OCI-LY1 (cell line): ENCODE results near the gene SCAMP3.
"Not testable (repeated sequence)": the region's sequence is repeated elsewhere in the genome, so short reads cannot be mapped to it uniquely, and the experiment has no call there.

Experiments used
- H2AFZ ChIP-seq: fragments of 200-600 bp; sonication (generic), shearing (Covaris generic); 2 replicates; pipeline ENCODE4 v1.6.0; 2014; ENCODE audit warnings: antibody characterized with exemption, mild to moderate bottlenecking, low read length
- H3F3A ChIP-seq: fragments of 200-600 bp; sonication (generic), shearing (Covaris generic); 2 replicates; pipeline ENCODE4 v1.6.0; 2014; ENCODE audit warnings: mild to moderate bottlenecking, antibody characterized with exemption, low read length, moderate library complexity; ENCODE audit not compliant: insufficient read depth
- H3K27ac ChIP-seq: fragments of 200-600 bp; sonication (generic); 2 replicates; pipeline ENCODE4 v1.5.1; 2014; ENCODE audit warnings: low read length, mixed run types, mild to moderate bottlenecking, low read depth; ENCODE audit not compliant: poor library complexity, severe bottlenecking
- H3K27me3 ChIP-seq: fragments of 200-600 bp; sonication (generic); 2 replicates; pipeline ENCODE4 v1.6.0; 2014; ENCODE audit warnings: antibody characterized with exemption, mild to moderate bottlenecking, low read length, moderate library complexity; ENCODE audit not compliant: insufficient read depth
- H3K36me3 ChIP-seq: fragments of 200-600 bp; sonication (generic); 2 replicates; pipeline ENCODE4 v1.6.1; 2014; ENCODE audit warnings: mild to moderate bottlenecking, antibody characterized with exemption, low read length, moderate library complexity, mixed read lengths; ENCODE audit not compliant: insufficient read depth
- H3K4me1 ChIP-seq: fragments of 200-600 bp; sonication (generic); 2 replicates; pipeline ENCODE4 v1.5.1; 2014; ENCODE audit warnings: mild to moderate bottlenecking, low read length, moderate library complexity; ENCODE audit not compliant: insufficient read depth, severe bottlenecking
- H3K4me2 ChIP-seq: fragments of 200-600 bp; sonication (generic), shearing (Covaris generic); 2 replicates; pipeline ENCODE4 v1.6.1; 2014; ENCODE audit warnings: low read length
- H3K4me3 ChIP-seq: fragments of 200-600 bp; sonication (generic); 2 replicates; pipeline ENCODE4 v1.5.1; 2014; ENCODE audit warnings: low read length, low read depth, mild to moderate bottlenecking, mixed read lengths; ENCODE audit not compliant: poor library complexity, severe bottlenecking
- H3K79me2 ChIP-seq: fragments of 200-600 bp; shearing (Covaris generic); 2 replicates; pipeline ENCODE4 v1.6.1; 2016; ENCODE audit warnings: mixed run types, low read length, mixed read lengths; ENCODE audit not compliant: insufficient read depth
- H3K9ac ChIP-seq: fragments of 200-600 bp; sonication (generic), shearing (Covaris generic); 2 replicates; pipeline ENCODE4 v1.6.1; 2014; ENCODE audit warnings: mild to moderate bottlenecking, low read length, mixed read lengths
- H3K9me2 ChIP-seq: fragments of 200-600 bp; sonication (generic), shearing (Covaris generic); 2 replicates; pipeline ENCODE4 v1.6.1; 2014; ENCODE audit warnings: low read depth, mild to moderate bottlenecking, low read length, mixed read lengths
- H3K9me3 ChIP-seq: fragments of 200-600 bp; shearing (Covaris generic); 2 replicates; pipeline ENCODE4 v1.6.1; 2014; ENCODE audit warnings: low read length, mixed read lengths
- H4K20me1 ChIP-seq: fragments of 200-600 bp; sonication (generic), shearing (Covaris generic); 2 replicates; pipeline ENCODE4 v1.6.0; 2016; ENCODE audit warnings: mild to moderate bottlenecking, low read length; ENCODE audit not compliant: insufficient read depth
- EZH2 ChIP-seq: fragments of 200-600 bp; sonication (generic), shearing (Covaris generic); IDR thresholded peaks from 2 replicates; pipeline ENCODE4 v1.8.0; 2017; ENCODE audit warnings: borderline replicate concordance, mixed run types, mild to moderate bottlenecking, antibody characterized with exemption, low read length, moderate library complexity, mixed read lengths
- TF ChIP-seq, protein P1 (sequence below): fragments of 200-600 bp; sonication (generic), shearing (Covaris generic); IDR thresholded peaks from 2 replicates; pipeline ENCODE4 v1.5.1; 2017; ENCODE audit warnings: mild to moderate bottlenecking, antibody characterized with exemption, low read length, moderate library complexity, mixed read lengths

The SCAMP3 gene

DNA sequence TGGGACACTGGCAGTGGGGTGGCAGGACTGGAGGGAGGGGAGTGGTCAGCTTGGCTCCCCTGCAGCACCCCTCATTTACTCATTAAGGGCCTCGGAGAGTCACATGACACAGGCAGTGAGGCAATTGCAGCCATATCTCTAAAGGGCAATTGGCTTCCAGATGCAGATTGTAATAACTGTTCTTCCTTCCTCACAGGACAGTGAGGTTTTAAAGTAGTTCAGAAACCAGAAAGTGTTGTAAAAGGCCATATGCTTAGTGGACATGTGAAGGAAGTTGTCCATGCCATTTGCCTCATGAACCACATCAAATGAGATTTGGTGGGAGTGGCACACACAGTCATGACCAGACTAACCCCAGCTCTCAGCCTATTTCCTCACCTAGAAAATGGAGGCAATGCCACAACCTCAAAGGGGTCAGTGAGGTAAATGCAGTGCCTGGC lies 42.5 kb downstream of the SCAMP3 start:
- no peaks in the 10 kb centered on the region for H3K27me3 ChIP-seq
- no peak overlapping the region for H3K9ac ChIP-seq
- peak overlapping the region; percentile 4; the same call in 1 of the 2 replicates for H3K4me2 ChIP-seq
- H3K4me3 ChIP-seq: no peak overlapping the region
- peaks cover 35% of the 10 kb centered on the region for H3K4me1 ChIP-seq
- H3K9me2 ChIP-seq: no peaks in the 10 kb centered on the region
- H3K79me2 ChIP-seq: no peaks in the 10 kb centered on the region
- H3K27ac ChIP-seq: no peak overlapping the region
- H3F3A ChIP-seq: 0 out of 2 replicates have a peak, but pooled peaks cover 4% of the 10 kb centered on the region
- TF ChIP-seq, protein P1, sequence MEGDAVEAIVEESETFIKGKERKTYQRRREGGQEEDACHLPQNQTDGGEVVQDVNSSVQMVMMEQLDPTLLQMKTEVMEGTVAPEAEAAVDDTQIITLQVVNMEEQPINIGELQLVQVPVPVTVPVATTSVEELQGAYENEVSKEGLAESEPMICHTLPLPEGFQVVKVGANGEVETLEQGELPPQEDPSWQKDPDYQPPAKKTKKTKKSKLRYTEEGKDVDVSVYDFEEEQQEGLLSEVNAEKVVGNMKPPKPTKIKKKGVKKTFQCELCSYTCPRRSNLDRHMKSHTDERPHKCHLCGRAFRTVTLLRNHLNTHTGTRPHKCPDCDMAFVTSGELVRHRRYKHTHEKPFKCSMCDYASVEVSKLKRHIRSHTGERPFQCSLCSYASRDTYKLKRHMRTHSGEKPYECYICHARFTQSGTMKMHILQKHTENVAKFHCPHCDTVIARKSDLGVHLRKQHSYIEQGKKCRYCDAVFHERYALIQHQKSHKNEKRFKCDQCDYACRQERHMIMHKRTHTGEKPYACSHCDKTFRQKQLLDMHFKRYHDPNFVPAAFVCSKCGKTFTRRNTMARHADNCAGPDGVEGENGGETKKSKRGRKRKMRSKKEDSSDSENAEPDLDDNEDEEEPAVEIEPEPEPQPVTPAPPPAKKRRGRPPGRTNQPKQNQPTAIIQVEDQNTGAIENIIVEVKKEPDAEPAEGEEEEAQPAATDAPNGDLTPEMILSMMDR: no peak
- no peak for TF ChIP-seq EZH2
- no peaks in the 10 kb centered on the region for H3K9me3 ChIP-seq
- H2AFZ ChIP-seq: 0 out of 2 replicates have a peak overlapping the region, but pooled peaks have one; percentile 37
- no peaks in the 10 kb centered on the region for H3K36me3 ChIP-seq
- no peaks in the 10 kb centered on the region for H4K20me1 ChIP-seq

DNA sequence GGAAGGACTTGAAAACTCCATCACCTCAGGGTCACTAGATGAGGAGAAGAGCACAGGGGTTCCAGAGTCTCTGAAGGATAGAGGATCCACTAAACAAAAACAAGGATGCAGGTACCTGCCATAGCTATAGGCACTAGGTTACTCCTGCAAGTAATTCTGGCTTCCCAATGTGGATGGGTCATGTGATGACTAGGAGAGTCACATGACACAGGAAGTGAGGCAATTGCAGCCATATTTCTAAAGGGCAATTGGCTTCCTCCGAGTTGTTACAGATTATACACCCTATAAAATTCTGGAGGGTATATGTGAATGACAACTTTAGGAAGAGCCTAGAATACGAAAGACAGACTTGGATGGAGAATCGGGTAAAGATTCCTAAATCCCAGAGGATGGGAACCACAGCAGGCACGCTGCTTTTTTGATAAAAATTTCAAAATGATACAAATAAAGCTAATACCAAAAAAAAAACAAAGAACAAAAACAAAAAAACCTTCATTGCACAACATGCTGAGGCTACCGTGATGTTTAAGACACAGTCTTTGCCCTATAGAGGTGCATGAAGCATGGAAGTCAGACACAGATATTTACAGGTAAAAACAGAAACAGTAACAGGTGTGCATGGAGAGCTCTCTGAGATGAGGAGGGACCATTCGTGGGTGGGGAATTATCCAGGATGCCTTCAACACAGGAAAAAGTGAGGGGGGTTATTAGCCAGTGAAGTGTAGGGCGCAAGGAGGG lies 43.1 kb downstream of the SCAMP3 start:
- H3K4me3 ChIP-seq: no peak overlapping the region

DNA sequence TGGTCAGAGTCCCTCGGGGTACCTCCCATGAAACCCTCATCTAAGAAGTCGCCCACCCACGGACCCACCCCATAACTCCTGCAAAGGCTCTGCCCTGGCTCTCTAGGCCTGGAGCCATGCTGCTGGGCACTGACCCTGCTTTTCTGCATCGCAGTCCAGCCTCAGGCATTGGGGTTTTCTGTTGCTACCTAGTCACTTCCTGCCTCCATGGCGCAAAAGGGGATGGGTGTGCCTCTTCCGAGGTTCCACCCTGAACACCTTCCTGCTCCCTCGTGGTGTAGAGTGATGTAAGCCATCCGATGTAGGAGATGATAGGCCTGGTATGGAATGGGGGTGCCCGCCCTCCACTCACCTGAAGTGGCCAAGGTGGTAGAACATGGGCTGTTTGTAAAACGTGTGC lies 47.5 kb downstream of the SCAMP3 start:
- peaks cover 18% of the 10 kb centered on the region for H3K4me1 ChIP-seq
- not testable (repeated sequence) for H3K4me2 ChIP-seq, H3K27ac ChIP-seq, H3K27me3 ChIP-seq, H3K36me3 ChIP-seq, H3K79me2 ChIP-seq, H3K9me2 ChIP-seq, H3K9me3 ChIP-seq, H3F3A ChIP-seq, H4K20me1 ChIP-seq, H3K9ac ChIP-seq, H2AFZ ChIP-seq, H3K4me3 ChIP-seq

More for the DNA sequence above, 43.1 kb downstream of the SCAMP3 start:
- Histone ChIP-seq H3K27me3 (no peaks in the 10 kb centered on the region), H3K9me2 (no peaks in the 10 kb centered on the region), H2AFZ (0 out of 2 replicates have a peak overlapping the region, but pooled peaks have one; percentile 37), H3F3A (0 out of 2 replicates have a peak, but pooled peaks cover 3% of the 10 kb centered on the region), H3K36me3 (no peaks in the 10 kb centered on the region), H3K79me2 (no peaks in the 10 kb centered on the region), H4K20me1 (no peaks in the 10 kb centered on the region), H3K9me3 (no peaks in the 10 kb centered on the region), H3K9ac (no peak overlapping the region), H3K4me2 (peak overlapping the region; percentile 4; the same call in 1 of the 2 replicates), H3K4me1 (peaks cover 29% of the 10 kb centered on the region), H3K27ac (no peak overlapping the region)
- TF ChIP-seq EZH2: no peak
- TF ChIP-seq, protein P1: no peak

DNA sequence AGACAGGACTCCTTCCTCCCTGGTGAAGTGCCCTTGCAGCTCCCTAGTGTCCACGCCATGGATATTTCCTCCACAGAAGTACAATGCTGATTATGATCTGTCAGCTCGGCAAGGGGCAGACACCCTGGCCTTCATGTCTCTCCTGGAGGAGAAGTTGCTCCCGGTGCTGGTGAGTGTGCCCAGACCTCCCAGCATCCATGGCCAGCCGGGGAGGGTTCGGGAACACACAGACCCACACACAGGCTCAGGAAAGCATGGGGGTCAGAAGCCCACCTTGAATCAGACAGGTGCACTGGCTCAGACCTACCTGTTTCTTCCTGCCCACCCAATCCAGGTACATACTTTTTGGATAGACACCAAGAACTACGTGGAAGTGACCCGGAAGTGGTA lies 50.1 kb downstream of the SCAMP3 start:
- H2AFZ ChIP-seq, H3K4me3 ChIP-seq, H3K9me2 ChIP-seq, H3K27me3 ChIP-seq, H3K4me2 ChIP-seq, H3K79me2 ChIP-seq, H3K27ac ChIP-seq, H3K9ac ChIP-seq, H3K36me3 ChIP-seq, H3F3A ChIP-seq, H4K20me1 ChIP-seq, H3K9me3 ChIP-seq: not testable (repeated sequence)
- peaks cover 29% of the 10 kb centered on the region for H3K4me1 ChIP-seq

DNA sequence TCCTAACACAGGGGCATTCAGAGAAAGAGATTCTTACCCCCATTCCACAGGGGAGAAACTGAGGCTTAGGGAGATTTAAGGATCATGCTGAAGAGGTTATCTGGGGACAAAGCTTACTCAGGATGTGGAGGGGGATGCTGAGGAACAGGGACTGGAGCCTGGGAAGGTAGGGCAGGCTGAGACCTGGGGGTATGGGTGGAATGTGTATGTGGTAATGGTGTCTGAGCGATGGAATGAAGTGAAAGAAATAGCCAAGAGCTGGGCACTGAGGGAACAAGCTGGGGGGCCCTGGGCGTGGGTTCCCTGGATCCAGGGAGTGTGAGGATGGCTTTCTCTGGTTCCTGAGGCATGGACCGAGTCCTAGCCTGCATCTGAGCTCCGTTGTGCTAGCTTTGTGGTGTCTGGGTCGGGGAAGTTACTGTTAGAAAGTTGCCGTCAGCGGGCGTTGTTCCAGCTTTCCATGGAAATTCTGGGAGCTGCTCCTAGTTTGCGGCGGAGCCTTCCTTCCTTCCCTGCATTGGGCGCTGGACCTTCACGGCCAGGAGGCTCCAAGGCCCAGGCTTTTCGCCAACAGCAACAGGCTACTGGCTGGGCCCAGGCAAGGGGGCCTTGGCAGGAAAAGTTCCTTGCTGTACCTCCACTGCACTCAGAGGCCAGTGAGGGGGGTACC lies 50.6 kb downstream of the SCAMP3 start:
- not testable (repeated sequence) for H3K27me3 ChIP-seq, H2AFZ ChIP-seq, H3K9ac ChIP-seq

More for the DNA sequence above, 50.6 kb downstream of the SCAMP3 start:
- not testable (repeated sequence) for H3K27ac ChIP-seq, H3K4me3 ChIP-seq, H3K79me2 ChIP-seq, H4K20me1 ChIP-seq, H3F3A ChIP-seq, H3K4me2 ChIP-seq, H3K9me2 ChIP-seq, H3K9me3 ChIP-seq, H3K36me3 ChIP-seq
- H3K4me1 ChIP-seq: peaks cover 31% of the 10 kb centered on the region
